ENCODE results near the gene ITIH4.

ITIH4 gene

DNA sequence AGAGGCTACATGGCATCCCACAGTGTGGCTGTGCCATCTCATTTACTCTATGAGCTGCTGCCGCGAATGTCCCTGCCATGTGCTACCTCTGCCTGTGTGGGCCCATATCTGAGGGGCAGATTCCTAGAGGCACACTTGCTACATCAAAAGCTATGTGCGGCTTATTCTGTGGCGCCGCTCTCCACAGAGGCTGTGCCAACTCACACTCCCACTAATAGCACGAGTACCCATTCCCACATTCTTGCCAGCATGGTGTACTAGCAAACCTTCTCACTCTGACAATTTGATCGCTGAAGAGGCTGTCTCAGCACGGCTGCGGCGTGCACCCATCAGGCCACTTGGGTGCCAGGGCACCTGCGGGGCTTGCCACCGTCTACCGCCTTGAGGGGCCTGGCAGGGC, 35.5 kb upstream of the ITIH4 start:
- no peak overlapping the region for H3K9ac ChIP-seq (ENCODE audit: low read length)
- H3K4me3 ChIP-seq (ENCODE audit: low read length) = no peak overlapping the region
- no peaks in the 10 kb centered on the region for H3K4me1 ChIP-seq (ENCODE audit: control insufficient read depth, insufficient read depth, low read length)
- H3K9me3 ChIP-seq (ENCODE audit: control insufficient read depth, low read length) = no peaks in the 10 kb centered on the region
- H3K27me3 ChIP-seq (ENCODE audit: control insufficient read depth, insufficient read depth, low read length) = no peaks in the 10 kb centered on the region
- no peaks in the 10 kb centered on the region for H3K36me3 ChIP-seq (ENCODE audit: control insufficient read depth, insufficient read depth, low read length)

GRCh38 chr3:52860424-52860768, 29.9 kb upstream of the ITIH4 start:
- Histone ChIP-seq H3K9me3 (ENCODE audit: control insufficient read depth, low read length) (no peaks in the 10 kb centered on the region), H3K4me3 (ENCODE audit: low read length) (no peak overlapping the region), H3K9ac (ENCODE audit: low read length) (no peak overlapping the region), H3K36me3 (ENCODE audit: control insufficient read depth, insufficient read depth, low read length) (no peaks in the 10 kb centered on the region), H3K27me3 (ENCODE audit: control insufficient read depth, insufficient read depth, low read length) (no peaks in the 10 kb centered on the region), H3K4me1 (ENCODE audit: control insufficient read depth, insufficient read depth, low read length) (no peaks in the 10 kb centered on the region)

- Histone ChIP-seq H3K4me3 (ENCODE audit: low read length) (no peak overlapping the region), H3K27me3 (ENCODE audit: control insufficient read depth, insufficient read depth, low read length) (no peaks in the 10 kb centered on the region), H3K4me1 (ENCODE audit: control insufficient read depth, insufficient read depth, low read length) (no peaks in the 10 kb centered on the region), H3K9ac (ENCODE audit: low read length) (no peak overlapping the region), H3K36me3 (ENCODE audit: control insufficient read depth, insufficient read depth, low read length) (no peaks in the 10 kb centered on the region), H3K9me3 (ENCODE audit: control insufficient read depth, low read length) (no peaks in the 10 kb centered on the region)
Observed at GRCh38 chr3:52859686-52860423, 29.4 kb upstream of the ITIH4 start.

GRCh38 chr3:52857864-52858263, 27.4 kb upstream of the ITIH4 start:
- Histone ChIP-seq H3K27me3 (ENCODE audit: control insufficient read depth, insufficient read depth, low read length) (no peaks in the 10 kb centered on the region), H3K36me3 (ENCODE audit: control insufficient read depth, insufficient read depth, low read length) (no peaks in the 10 kb centered on the region), H3K9me3 (ENCODE audit: control insufficient read depth, low read length) (no peaks in the 10 kb centered on the region), H3K9ac (ENCODE audit: low read length) (no peak overlapping the region), H3K4me1 (ENCODE audit: control insufficient read depth, insufficient read depth, low read length) (no peaks in the 10 kb centered on the region), H3K4me3 (ENCODE audit: low read length) (no peak overlapping the region)

DNA sequence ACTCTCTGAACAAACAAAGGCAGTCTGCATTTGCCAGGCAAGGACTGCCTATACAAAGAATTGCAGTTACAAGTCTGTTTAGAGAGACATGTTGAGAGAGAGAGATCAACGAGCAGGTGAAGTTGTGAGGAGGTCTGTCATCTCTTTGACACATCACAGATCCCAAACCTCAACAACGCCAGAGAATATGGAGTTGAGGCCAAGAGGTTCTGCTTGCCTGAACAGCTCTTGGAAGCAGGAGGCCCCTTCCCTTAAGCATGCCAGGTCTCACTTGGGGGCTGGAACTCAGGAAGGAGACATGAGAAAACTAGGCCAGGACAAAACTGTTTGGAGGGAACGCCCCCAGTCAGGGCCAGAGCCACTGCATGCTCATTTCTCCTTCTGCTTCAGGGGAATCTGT, 26.7 kb upstream of the ITIH4 start:
- no peaks in the 10 kb centered on the region for H3K4me1 ChIP-seq (ENCODE audit: control insufficient read depth, insufficient read depth, low read length)
- no peak overlapping the region for H3K4me3 ChIP-seq (ENCODE audit: low read length)
- H3K36me3 ChIP-seq (ENCODE audit: control insufficient read depth, insufficient read depth, low read length) = no peaks in the 10 kb centered on the region
- no peaks in the 10 kb centered on the region for H3K27me3 ChIP-seq (ENCODE audit: control insufficient read depth, insufficient read depth, low read length)
- no peaks in the 10 kb centered on the region for H3K9me3 ChIP-seq (ENCODE audit: control insufficient read depth, low read length)
- H3K9ac ChIP-seq (ENCODE audit: low read length) = no peak overlapping the region

DNA sequence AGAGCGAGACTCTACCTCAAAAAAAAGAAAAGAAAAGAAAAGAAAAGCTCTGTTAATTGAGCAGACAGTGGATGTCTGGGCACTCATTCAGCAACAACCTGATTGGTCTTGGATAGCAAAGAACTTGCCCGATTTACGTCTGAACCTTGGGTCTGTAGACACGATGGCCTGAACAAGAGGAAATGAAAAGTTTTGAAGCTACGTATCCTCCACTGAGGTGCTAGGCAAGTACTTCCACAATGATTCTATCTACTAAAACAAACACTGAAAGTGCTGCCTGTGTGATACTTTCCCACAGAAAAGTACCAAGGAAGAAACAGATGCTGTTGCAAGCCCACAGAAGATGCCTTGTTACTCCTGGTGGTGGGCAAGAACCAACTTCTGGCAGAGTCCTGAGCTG, 26.2 kb upstream of the ITIH4 start:
- H3K9me3 ChIP-seq (ENCODE audit: control insufficient read depth, low read length) = no peaks in the 10 kb centered on the region
- H3K9ac ChIP-seq (ENCODE audit: low read length) = no peak overlapping the region
- no peak overlapping the region for H3K4me3 ChIP-seq (ENCODE audit: low read length)
- no peaks in the 10 kb centered on the region for H3K4me1 ChIP-seq (ENCODE audit: control insufficient read depth, insufficient read depth, low read length)
- H3K36me3 ChIP-seq (ENCODE audit: control insufficient read depth, insufficient read depth, low read length) = no peaks in the 10 kb centered on the region
- H3K27me3 ChIP-seq (ENCODE audit: control insufficient read depth, insufficient read depth, low read length) = no peaks in the 10 kb centered on the region

DNA sequence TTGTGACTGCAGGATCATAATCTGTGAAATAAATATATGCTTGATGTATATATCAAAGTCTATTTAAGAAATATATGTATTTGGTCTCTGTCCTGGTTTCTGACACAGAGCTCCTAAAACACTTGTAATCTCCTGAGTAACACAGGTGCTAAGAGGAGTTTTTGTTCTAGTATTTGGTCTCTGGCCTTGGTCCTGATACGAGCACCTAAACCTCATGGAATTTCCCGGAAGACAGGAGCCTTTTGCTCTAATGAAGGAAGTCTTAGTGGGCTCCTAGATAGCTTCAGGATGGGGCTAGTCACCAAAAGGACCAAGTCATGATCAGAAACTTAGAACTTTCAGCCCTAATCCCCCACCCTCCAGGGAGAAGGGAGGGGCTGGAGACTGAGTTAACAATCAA, 23.5 kb upstream of the ITIH4 start:
- no peak overlapping the region for H3K9ac ChIP-seq (ENCODE audit: low read length)
- peaks cover 3% of the 10 kb centered on the region for H3K36me3 ChIP-seq (ENCODE audit: control insufficient read depth, insufficient read depth, low read length)
- no peaks in the 10 kb centered on the region for H3K9me3 ChIP-seq (ENCODE audit: control insufficient read depth, low read length)
- no peaks in the 10 kb centered on the region for H3K27me3 ChIP-seq (ENCODE audit: control insufficient read depth, insufficient read depth, low read length)
- no peaks in the 10 kb centered on the region for H3K4me1 ChIP-seq (ENCODE audit: control insufficient read depth, insufficient read depth, low read length)
- no peak overlapping the region for H3K4me3 ChIP-seq (ENCODE audit: low read length)

DNA sequence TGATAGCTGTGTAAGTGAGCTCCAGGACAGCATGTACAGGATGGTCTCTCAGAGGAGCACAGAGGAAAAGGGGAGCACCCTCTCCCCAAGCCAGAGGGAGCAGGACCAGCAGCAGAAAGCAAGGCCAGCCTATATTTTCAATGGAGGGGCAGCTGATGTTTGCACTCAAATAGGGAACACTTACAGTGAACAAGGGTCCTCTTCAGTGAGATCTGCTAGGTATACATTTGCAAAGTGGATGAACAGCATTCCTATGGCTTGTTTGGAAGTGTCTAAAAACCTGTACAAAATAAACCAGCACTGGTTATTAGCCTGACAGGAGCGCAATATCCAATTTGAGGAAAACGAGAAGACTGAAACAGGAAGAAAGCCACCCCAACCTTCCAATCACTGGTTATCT, 21.9 kb upstream of the ITIH4 start:
- H3K4me3 ChIP-seq (ENCODE audit: low read length) = no peak overlapping the region
- H3K9ac ChIP-seq (ENCODE audit: low read length) = no peak overlapping the region
- no peaks in the 10 kb centered on the region for H3K9me3 ChIP-seq (ENCODE audit: control insufficient read depth, low read length)
- H3K4me1 ChIP-seq (ENCODE audit: control insufficient read depth, insufficient read depth, low read length) = no peaks in the 10 kb centered on the region
- H3K36me3 ChIP-seq (ENCODE audit: control insufficient read depth, insufficient read depth, low read length) = peaks cover 6% of the 10 kb centered on the region
- H3K27me3 ChIP-seq (ENCODE audit: control insufficient read depth, insufficient read depth, low read length) = no peaks in the 10 kb centered on the region

- Histone ChIP-seq H3K9ac (ENCODE audit: low read length) (no peak overlapping the region), H3K36me3 (ENCODE audit: control insufficient read depth, insufficient read depth, low read length) (peaks cover 6% of the 10 kb centered on the region), H3K9me3 (ENCODE audit: control insufficient read depth, low read length) (no peaks in the 10 kb centered on the region), H3K4me1 (ENCODE audit: control insufficient read depth, insufficient read depth, low read length) (no peaks in the 10 kb centered on the region), H3K27me3 (ENCODE audit: control insufficient read depth, insufficient read depth, low read length) (no peaks in the 10 kb centered on the region), H3K4me3 (ENCODE audit: low read length) (no peak overlapping the region)
Observed at GRCh38 chr3:52851348-52851747, 20.9 kb upstream of the ITIH4 start.

DNA sequence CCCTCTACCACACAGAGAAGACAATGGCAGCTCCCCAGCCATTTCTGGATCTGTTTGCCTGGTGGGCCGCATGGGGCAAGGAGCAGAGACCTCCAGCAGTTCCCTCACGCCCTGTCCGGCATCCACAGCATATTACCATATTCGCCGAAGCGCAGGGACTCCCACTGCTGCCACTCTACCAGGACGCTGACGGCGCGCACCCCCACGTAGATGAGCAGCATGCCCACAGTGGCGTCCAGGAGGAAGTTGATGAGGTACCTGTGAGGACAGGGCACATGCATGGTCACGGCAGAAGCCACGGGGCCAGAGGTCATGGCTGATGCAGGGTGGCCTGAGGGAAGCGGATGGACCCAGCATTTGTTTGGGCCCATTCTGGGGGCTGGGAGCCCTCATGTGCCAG, 19.2 kb upstream of the ITIH4 start:
- Histone ChIP-seq H3K4me1 (ENCODE audit: control insufficient read depth, insufficient read depth, low read length) (peaks cover 9% of the 10 kb centered on the region), H3K27me3 (ENCODE audit: control insufficient read depth, insufficient read depth, low read length) (no peaks in the 10 kb centered on the region), H3K9me3 (ENCODE audit: control insufficient read depth, low read length) (no peaks in the 10 kb centered on the region), H3K9ac (ENCODE audit: low read length) (no peak overlapping the region), H3K4me3 (ENCODE audit: low read length) (no peak overlapping the region), H3K36me3 (ENCODE audit: control insufficient read depth, insufficient read depth, low read length) (peaks cover 6% of the 10 kb centered on the region)

DNA sequence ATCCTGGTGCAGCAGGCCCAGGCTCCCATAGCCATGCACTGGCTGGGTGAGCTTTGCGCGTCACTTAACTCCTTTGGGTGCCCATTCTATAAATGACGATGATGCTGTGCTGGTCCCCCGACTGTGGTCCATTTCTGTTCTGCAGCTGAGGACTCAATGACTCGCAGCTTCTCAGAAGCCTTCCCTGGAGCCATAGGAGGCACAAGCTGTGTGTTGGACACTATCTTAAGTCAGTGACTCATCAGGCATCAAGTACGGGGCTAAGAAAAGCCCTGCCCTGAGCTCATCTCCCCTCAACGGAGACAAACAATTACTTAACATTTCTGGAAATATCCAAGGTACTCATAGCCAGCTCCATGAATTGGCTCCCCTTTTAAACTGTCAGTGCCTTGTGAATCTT, 18.1 kb upstream of the ITIH4 start:
- Histone ChIP-seq H3K9ac (ENCODE audit: low read length) (no peak overlapping the region), H3K36me3 (ENCODE audit: control insufficient read depth, insufficient read depth, low read length) (peaks cover 6% of the 10 kb centered on the region), H3K4me1 (ENCODE audit: control insufficient read depth, insufficient read depth, low read length) (peaks cover 9% of the 10 kb centered on the region)

GRCh38 chr3:52847726-52848125, 17.3 kb upstream of the ITIH4 start:
- H3K9ac ChIP-seq (ENCODE audit: low read length) = no peak overlapping the region
- H3K36me3 ChIP-seq (ENCODE audit: control insufficient read depth, insufficient read depth, low read length) = peaks cover 13% of the 10 kb centered on the region

More for the DNA sequence above, 18.1 kb upstream of the ITIH4 start:
- Histone ChIP-seq H3K27me3 (ENCODE audit: control insufficient read depth, insufficient read depth, low read length) (no peaks in the 10 kb centered on the region), H3K9me3 (ENCODE audit: control insufficient read depth, low read length) (no peaks in the 10 kb centered on the region), H3K4me3 (ENCODE audit: low read length) (no peak overlapping the region)

GRCh38 chr3:52847241-52847640, 16.8 kb upstream of the ITIH4 start:
- Histone ChIP-seq H3K4me1 (ENCODE audit: control insufficient read depth, insufficient read depth, low read length) (peaks cover 16% of the 10 kb centered on the region), H3K36me3 (ENCODE audit: control insufficient read depth, insufficient read depth, low read length) (peaks cover 13% of the 10 kb centered on the region), H3K27me3 (ENCODE audit: control insufficient read depth, insufficient read depth, low read length) (no peaks in the 10 kb centered on the region), H3K4me3 (ENCODE audit: low read length) (no peak overlapping the region), H3K9me3 (ENCODE audit: control insufficient read depth, low read length) (no peaks in the 10 kb centered on the region), H3K9ac (ENCODE audit: low read length) (no peak overlapping the region)

More at GRCh38 chr3:52847726-52848125, 17.3 kb upstream of the ITIH4 start:
- H3K9me3 ChIP-seq (ENCODE audit: control insufficient read depth, low read length) = no peaks in the 10 kb centered on the region
- peaks cover 16% of the 10 kb centered on the region for H3K4me1 ChIP-seq (ENCODE audit: control insufficient read depth, insufficient read depth, low read length)
- no peaks in the 10 kb centered on the region for H3K27me3 ChIP-seq (ENCODE audit: control insufficient read depth, insufficient read depth, low read length)
- no peak overlapping the region for H3K4me3 ChIP-seq (ENCODE audit: low read length)

Measured in mucosa of stomach (tissue), 1 donor.